ENCODE data around the gene LRG1.

DNA sequence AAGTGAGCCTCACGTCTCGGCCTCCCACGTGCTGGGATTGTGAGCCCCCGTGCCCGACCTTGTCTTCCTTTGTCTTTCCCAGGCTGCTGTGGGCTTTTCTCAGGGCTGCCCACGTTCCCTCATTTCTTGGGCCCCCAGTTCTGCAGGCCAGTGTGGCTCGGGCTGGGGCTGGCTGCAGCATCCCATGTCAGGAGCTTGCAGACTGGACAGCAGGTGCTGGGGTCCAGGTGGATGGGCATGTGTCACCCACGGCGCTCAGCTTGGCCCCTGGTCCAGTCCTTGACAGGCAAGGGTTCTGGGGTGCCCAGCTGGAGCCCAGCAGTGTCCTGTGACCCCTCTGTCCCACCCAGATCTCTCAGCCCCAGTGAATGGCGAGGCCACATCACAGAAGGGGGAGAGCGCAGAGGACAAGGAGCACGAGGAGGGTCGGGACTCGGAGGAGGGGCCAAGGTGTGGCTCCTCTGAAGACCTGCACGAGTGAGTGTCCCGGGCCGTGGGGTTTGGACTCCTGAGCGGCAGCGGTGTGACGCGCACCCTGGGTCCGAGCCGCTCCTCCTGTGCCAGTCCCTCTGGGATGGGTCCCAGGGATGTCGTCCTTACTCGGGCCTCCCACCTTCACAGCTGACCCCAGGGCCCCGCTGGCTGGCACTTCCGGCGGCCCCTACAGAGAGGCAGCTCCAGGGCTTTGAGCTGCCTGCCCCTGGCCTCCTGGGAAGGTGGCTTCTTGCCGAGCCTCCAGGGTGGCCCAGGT, 38.8 kb downstream of the LRG1 start:
- TF ChIP-seq, protein P1, sequence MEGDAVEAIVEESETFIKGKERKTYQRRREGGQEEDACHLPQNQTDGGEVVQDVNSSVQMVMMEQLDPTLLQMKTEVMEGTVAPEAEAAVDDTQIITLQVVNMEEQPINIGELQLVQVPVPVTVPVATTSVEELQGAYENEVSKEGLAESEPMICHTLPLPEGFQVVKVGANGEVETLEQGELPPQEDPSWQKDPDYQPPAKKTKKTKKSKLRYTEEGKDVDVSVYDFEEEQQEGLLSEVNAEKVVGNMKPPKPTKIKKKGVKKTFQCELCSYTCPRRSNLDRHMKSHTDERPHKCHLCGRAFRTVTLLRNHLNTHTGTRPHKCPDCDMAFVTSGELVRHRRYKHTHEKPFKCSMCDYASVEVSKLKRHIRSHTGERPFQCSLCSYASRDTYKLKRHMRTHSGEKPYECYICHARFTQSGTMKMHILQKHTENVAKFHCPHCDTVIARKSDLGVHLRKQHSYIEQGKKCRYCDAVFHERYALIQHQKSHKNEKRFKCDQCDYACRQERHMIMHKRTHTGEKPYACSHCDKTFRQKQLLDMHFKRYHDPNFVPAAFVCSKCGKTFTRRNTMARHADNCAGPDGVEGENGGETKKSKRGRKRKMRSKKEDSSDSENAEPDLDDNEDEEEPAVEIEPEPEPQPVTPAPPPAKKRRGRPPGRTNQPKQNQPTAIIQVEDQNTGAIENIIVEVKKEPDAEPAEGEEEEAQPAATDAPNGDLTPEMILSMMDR (IDR thresholded peaks at IDR 0.05 in 8 of 11, conservative IDR thresholded peaks at IDR 0.05 in 3 of 11) = no peak
- no peak for TF ChIP-seq POLR2AphosphoS5 (IDR thresholded peaks at IDR 0.05)
- TF ChIP-seq POLR2A (IDR thresholded peaks at IDR 0.05) = no peak

Measured in spleen (tissue), 7 donors.